HCT116 (cell line): ENCODE measurements around the gene SLMAP. TPM values are rescaled to one million over a fixed set of nuclear protein-coding genes. Genes with fewer than 3 reads are reported as not detected.

Experiments used
- ATAC-seq: fragments of 200-7000 bp; cut with Tn5 transposase; 2 replicates; pipeline ENCODE4 v1.9.1; 2020; ENCODE audit warnings: mild to moderate bottlenecking, moderate library complexity
- BruUV-seq: library from RNA; stranded (reverse); fragments of 400-500 nt; replicated peaks from 2 replicates; lab custom pipeline; 2021; lab: Mats Ljungman, UMichigan
- CTCF ChIA-PET: fragments of 300-600 bp; sonication (Branson Sonifier 250); formaldehyde crosslinking; loops from one replicate; lab custom pipeline; 2021; ENCODE audit warnings: antibody characterized with exemption; lab: Charles Lee
- POLR2A ChIA-PET: fragments of 300-600, 350-600 bp; sonication (Branson Sonifier 250); formaldehyde crosslinking; loops from one replicate; lab custom pipeline; 2021; ENCODE audit warnings: antibody characterized with exemption; lab: Charles Lee
- RAD21 ChIA-PET, 2 experiments: fragments of 300-600 bp; sonication (Branson Sonifier 250); formaldehyde crosslinking; loops; one replicate each; lab custom pipeline; 2023; ENCODE audit warnings: low total read pairs in 2 of 2; ENCODE audit not compliant: uncharacterized antibody in 2 of 2, unreplicated experiment in 2 of 2, low non-redundant PET in 1 of 2; lab: Charles Lee
- DNase-seq: peaks from one replicate; pipeline ENCODE4 v3.0.0-alpha.2; 2010; ENCODE audit warnings: low read depth, low spot score
- H2AFZ ChIP-seq: fragments of 200-600 bp; shearing (Covaris generic), sonication (generic); 2 replicates; pipeline ENCODE4 v1.6.1; 2017; ENCODE audit warnings: low read depth, mixed run types, mixed read lengths, antibody characterized with exemption, low read length; ENCODE audit not compliant: poor library complexity, severe bottlenecking
- H3K27ac ChIP-seq: 2 replicates; pipeline ENCODE4 v1.5.1; 2012; ENCODE audit warnings: low read depth, low read length
- H3K27me3 ChIP-seq: fragments of 200-600 bp; sonication (generic); 2 replicates; pipeline ENCODE4 v1.6.1; 2016; ENCODE audit warnings: mixed run types, low read length, mixed read lengths; ENCODE audit not compliant: insufficient read depth
- H3K36me3 ChIP-seq, 2 experiments: fragments of 200-500 bp in 1 of 2; fragments of 200-600 bp in 1 of 2; sonication (Bioruptor generic) in 1 of 2; sonication (generic) in 1 of 2; 2 replicates each; pipeline versions ENCODE4 v1.5.1 to v1.6.1; 2014 to 2016; ENCODE audit warnings: low read length in 2 of 2, inconsistent platforms in 1 of 2, mixed read lengths in 1 of 2, mixed run types in 1 of 2; ENCODE audit not compliant: insufficient read depth in 2 of 2, control insufficient read depth in 1 of 2
- H3K4me1 ChIP-seq, 2 experiments: fragments of 200-600 bp in 1 of 2; sonication (generic) in 1 of 2; 2 replicates each; pipeline versions ENCODE4 v1.5.1 to v1.6.1; 2012 to 2017; ENCODE audit warnings: low read length in 2 of 2, inconsistent platforms in 1 of 2, mild to moderate bottlenecking in 1 of 2, mixed read lengths in 1 of 2, mixed run types in 1 of 2, moderate library complexity in 1 of 2; ENCODE audit not compliant: insufficient read depth in 2 of 2, control insufficient read depth in 1 of 2
- H3K4me2 ChIP-seq: fragments of 200-600 bp; sonication (generic); 2 replicates; pipeline ENCODE4 v1.6.1; 2017; ENCODE audit warnings: mixed run types, low read length, mixed read lengths
- H3K4me3 ChIP-seq, 2 experiments: fragments of 200-600 bp in 1 of 2; sonication (generic) in 1 of 2; replicated peaks in 1 of 2; 2 replicates each; pipeline ENCODE4 v1.5.1; 2011 to 2016; ENCODE audit warnings: low read length in 2 of 2, control low read depth in 1 of 2, low read depth in 1 of 2, mild to moderate bottlenecking in 1 of 2, mixed read lengths in 1 of 2, mixed run types in 1 of 2
- H3K79me2 ChIP-seq: fragments of 200-600 bp; sonication (generic); 2 replicates; pipeline ENCODE4 v1.6.1; 2017; ENCODE audit warnings: mild to moderate bottlenecking, mixed run types, low read length, moderate library complexity, mixed read lengths; ENCODE audit not compliant: insufficient read depth
- H3K9ac ChIP-seq: fragments of 200-600 bp; sonication (generic); 2 replicates; pipeline ENCODE4 v1.6.1; 2016; ENCODE audit warnings: low read length, mixed read lengths
- H3K9me2 ChIP-seq: fragments of 200-600 bp; sonication (generic), shearing (Covaris generic); 2 replicates; pipeline ENCODE4 v1.6.1; 2017; ENCODE audit warnings: mixed run types, mild to moderate bottlenecking, moderate library complexity; ENCODE audit not compliant: insufficient read depth
- H3K9me3 ChIP-seq, 2 experiments: fragments of 200-500 bp in 1 of 2; fragments of 200-600 bp in 1 of 2; sonication (Bioruptor generic) in 1 of 2; sonication (generic) in 1 of 2; 2 replicates each; pipeline ENCODE4 v1.6.1; 2014 to 2017; ENCODE audit warnings: low read length in 2 of 2, mixed read lengths in 2 of 2, inconsistent platforms in 1 of 2, low read depth in 1 of 2, mild to moderate bottlenecking in 1 of 2, mixed run types in 1 of 2, moderate library complexity in 1 of 2; ENCODE audit not compliant: control insufficient read depth in 1 of 2, insufficient read depth in 1 of 2
- H4K20me1 ChIP-seq: fragments of 200-600 bp; sonication (generic), shearing (Covaris generic); 2 replicates; pipeline ENCODE4 v1.6.1; 2017; ENCODE audit warnings: mixed run types, mild to moderate bottlenecking, moderate library complexity; ENCODE audit not compliant: insufficient read depth
- EZH2phosphoT487 ChIP-seq: fragments of 200-600 bp; IDR thresholded peaks from 2 replicates; pipeline ENCODE4 v1.6.1; 2018; ENCODE audit warnings: antibody characterized with exemption, borderline replicate concordance
- FOSL1 ChIP-seq: IDR thresholded peaks from 2 replicates; pipeline ENCODE4 v1.6.1; 2012; ENCODE audit warnings: low read depth
- POLR2A ChIP-seq: IDR thresholded peaks from 2 replicates; pipeline ENCODE4 v1.7.0; 2011; ENCODE audit warnings: borderline replicate concordance; ENCODE audit not compliant: insufficient read depth, insufficient read length; ENCODE audit errors: extremely low read depth
- RAD21 ChIP-seq: IDR thresholded peaks from 2 replicates; pipeline ENCODE4 v1.6.1; 2012; ENCODE audit warnings: low read depth, mild to moderate bottlenecking
- SIN3A ChIP-seq: IDR thresholded peaks from 2 replicates; pipeline ENCODE4 v1.6.1; 2012; ENCODE audit warnings: low read depth
- SP1 ChIP-seq: IDR thresholded peaks from 2 replicates; pipeline ENCODE4 v1.6.1; 2012; ENCODE audit warnings: low read depth
- ZNF274 ChIP-seq: fragments of 200-500 bp; sonication (Bioruptor generic); IDR thresholded peaks from 2 replicates; pipeline ENCODE4 v1.6.1; 2014; ENCODE audit warnings: mild to moderate bottlenecking, low read depth, low read length, inconsistent platforms
- intact Hi-C: fragments of 100-400 bp; cut with micrococcal nuclease; formaldehyde crosslinking; loops from 2 replicates; pipeline ENCODE4 v1.10.0; 2022
- total RNA-seq: library from RNA; stranded (reverse); gene quantifications from one replicate; pipeline ENCODE4 v1.2.1, GENCODE V29; 2021; ENCODE audit not compliant: unreplicated experiment
- TF ChIP-seq, protein P1 (sequence below): IDR thresholded peaks from 2 replicates; pipeline ENCODE4 v1.6.1; 2012

The SLMAP gene
- total RNA-seq, 1 experiment from 2014 or later, result 81.0 TPM

DNA sequence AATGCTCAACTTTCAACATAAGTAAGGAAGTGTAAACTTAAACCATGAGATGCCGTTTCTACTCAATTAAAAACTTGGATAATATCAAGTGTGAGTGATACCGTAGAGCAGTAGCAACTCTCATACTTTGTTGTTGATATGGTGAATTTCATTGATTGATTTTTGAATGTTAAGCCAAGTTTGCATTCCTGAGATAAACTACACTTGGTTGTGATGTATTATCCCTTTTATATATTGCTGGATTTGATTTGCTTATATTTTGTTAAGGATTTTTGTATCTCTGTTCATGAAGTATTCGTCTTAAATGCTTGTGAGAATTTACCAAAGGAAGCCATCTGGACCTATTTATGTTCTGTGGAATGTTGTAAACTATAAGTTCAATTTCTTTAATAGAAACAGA, 21.7 kb downstream of the SLMAP start:
- TF ChIP-seq EZH2phosphoT487, result no peak
- TF ChIP-seq, protein P1, sequence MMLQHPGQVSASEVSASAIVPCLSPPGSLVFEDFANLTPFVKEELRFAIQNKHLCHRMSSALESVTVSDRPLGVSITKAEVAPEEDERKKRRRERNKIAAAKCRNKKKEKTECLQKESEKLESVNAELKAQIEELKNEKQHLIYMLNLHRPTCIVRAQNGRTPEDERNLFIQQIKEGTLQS, result no peak
- no peak for ATAC-seq
- Histone ChIP-seq H3K4me1 (no peaks in the 10 kb centered on the region), H3K4me2 (no peak overlapping the region), H2AFZ (no peak overlapping the region), H3K9ac (no peak overlapping the region), H3K27me3 (no peaks in the 10 kb centered on the region), H3K36me3 (no peaks in the 10 kb centered on the region), H3K4me3 (no peak overlapping the region), H3K27ac (no peak overlapping the region), H4K20me1 (peaks cover 16% of the 10 kb centered on the region), H3K9me2 (no peaks in the 10 kb centered on the region), H3K79me2 (peaks cover 98% of the 10 kb centered on the region), H3K9me3 (no peaks in the 10 kb centered on the region)
- ChIA-PET POLR2A (interaction anchor here (1.1 kb wide), 1 partner anchor 22 kb away, joined by 3 read pairs; the partner anchor contains the start of gene SLMAP), RAD21 (no interaction called here), CTCF (no interaction called here)
- no peak for DNase-seq
- BruUV-seq, result no TSS peak
- intact Hi-C loops, result no loop called here

DNA sequence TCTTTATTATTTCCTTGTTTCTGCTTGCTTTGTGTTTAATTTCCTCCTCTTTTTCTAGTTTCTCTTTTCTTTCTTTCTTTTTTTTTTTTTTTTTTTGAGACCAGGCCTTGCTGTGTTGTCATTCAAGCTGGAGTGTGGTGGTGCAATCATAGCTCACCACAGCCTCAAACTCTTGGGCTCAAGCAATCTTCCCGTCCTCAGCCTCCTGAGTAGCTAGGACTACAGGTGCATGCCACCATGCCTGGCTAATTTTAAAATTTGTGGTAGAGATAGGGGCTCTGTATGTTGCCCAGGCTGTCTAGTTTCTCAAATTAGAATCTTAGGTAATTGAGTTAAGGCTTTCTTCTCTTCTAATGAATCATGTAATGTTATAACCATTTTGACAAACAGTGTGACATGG, 22.4 kb downstream of the SLMAP start:
- ChIA-PET CTCF (no interaction called here), POLR2A (interaction anchor here (1.1 to 1.3 kb wide), 2 partner anchors 15 to 23 kb away, joined by 3 read pairs; partner anchors contain the start of gene SLMAP), RAD21 (no interaction called here)
- Histone ChIP-seq H2AFZ (no peak overlapping the region), H3K4me3 (no peak overlapping the region), H3K27me3 (no peaks in the 10 kb centered on the region), H3K9me3 (no peaks in the 10 kb centered on the region), H3K9ac (no peak overlapping the region), H3K9me2 (no peaks in the 10 kb centered on the region), H3K4me2 (no peak overlapping the region), H3K79me2 (peaks cover 98% of the 10 kb centered on the region), H3K4me1 (no peaks in the 10 kb centered on the region), H3K36me3 (no peaks in the 10 kb centered on the region), H3K27ac (no peak overlapping the region), H4K20me1 (peaks cover 16% of the 10 kb centered on the region)
- ATAC-seq (no peak), DNase-seq (no peak)
- TF ChIP-seq POLR2A (no peak), SIN3A (no peak), ZNF274 (no peak), RAD21 (no peak), FOSL1 (no peak), SP1 (no peak)
- TF ChIP-seq, protein P1, result no peak
- intact Hi-C loops, result no loop called here
- no TSS peak for BruUV-seq
